ENCODE data around the gene MIF. TPM values are rescaled to one million over a fixed set of nuclear protein-coding genes. Genes with fewer than 3 reads are reported as not detected.

The MIF gene
- total and polyA plus RNA-seq, 4 experiments from 2014 or later: 208 to 1,346 (median 686) TPM

DNA sequence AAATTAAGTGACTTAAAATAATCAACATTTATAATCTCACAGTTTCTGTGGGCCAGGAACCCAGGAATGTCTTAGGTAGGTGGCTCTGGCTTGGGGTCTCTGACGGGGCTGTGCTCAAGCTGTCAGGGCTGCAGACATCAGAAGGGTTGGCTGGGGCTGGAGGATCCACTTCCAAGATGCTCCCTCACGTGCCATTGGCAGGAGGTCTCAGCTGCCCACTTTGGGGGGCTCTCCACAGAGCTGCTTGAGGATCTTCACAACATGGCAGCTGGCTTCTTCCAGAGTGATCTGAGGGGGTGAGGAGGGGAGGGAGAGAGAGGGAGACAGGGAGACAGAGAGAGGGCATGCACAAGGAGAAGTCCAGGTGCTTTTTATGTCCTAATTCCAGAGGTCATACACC is 18.4 kb upstream of the MIF start:
- no peak overlapping the region for H3K4me3 Mint-ChIP-seq
- Histone ChIP-seq H3K9me3 (ENCODE audit: control insufficient read depth in 1 of 2, low read length in 2 of 2) (no peaks in the 10 kb centered on the region), H3K27me3 (ENCODE audit: insufficient read depth, low read length) (no peaks in the 10 kb centered on the region), H3K4me1 (ENCODE audit: insufficient read depth, low read length) (no peaks in the 10 kb centered on the region), H3K4me3 (ENCODE audit: low read length in 2 of 2) (no peak overlapping the region), H3K36me3 (ENCODE audit: insufficient read depth, low read length) (peaks cover 3% of the 10 kb centered on the region), H3K27ac (ENCODE audit: low read depth, low read length) (no peak overlapping the region)
- peak overlapping the region in 1 of 7 donors; percentile 32 for H3K27ac Mint-ChIP-seq
- no peaks in the 10 kb centered on the region for H3K4me1 Mint-ChIP-seq
- H3K9me3 Mint-ChIP-seq: no peaks in the 10 kb centered on the region
- ChIA-PET CTCF (ENCODE audit: partially characterized antibody) (no interaction called here), POLR2A (ENCODE audit: partially characterized antibody) (no interaction called here)
- no peak for DNase-seq
- intact Hi-C loops (cut with micrococcal nuclease): no loop called here
- no peaks in the 10 kb centered on the region for H3K27me3 Mint-ChIP-seq
- H3K36me3 Mint-ChIP-seq: peaks cover 22 to 23% of the 10 kb centered on the region in 2 donors

DNA sequence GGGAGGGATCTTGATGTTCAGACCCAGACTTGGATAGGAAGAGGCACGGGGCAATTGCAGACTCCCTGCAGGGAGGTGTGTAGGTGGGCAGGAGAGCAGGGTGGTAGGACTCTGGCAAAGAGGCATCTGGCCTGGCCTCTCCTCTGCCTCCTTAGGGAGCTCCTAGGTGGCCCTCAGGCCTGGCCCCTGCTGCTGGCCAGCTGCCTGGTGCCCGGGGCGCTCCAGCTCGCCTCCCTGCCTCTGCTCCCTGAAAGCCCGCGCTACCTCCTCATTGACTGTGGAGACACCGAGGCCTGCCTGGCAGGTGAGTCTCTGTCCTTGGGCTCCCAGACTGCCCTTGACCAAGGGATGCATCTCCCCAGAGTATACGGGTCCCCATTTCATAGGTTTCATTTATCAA is 16.6 kb upstream of the MIF start:
- POLR2A ChIA-PET (ENCODE audit: partially characterized antibody): interaction anchor here (1.1 kb wide), 1 partner anchor 20 kb away, joined by 3 read pairs; the partner anchor contains the start of gene SLC2A11
- Histone ChIP-seq H3K4me3 (ENCODE audit: low read length in 2 of 2) (no peak overlapping the region), H3K27ac (ENCODE audit: low read depth, low read length) (no peak overlapping the region), H3K4me1 (ENCODE audit: insufficient read depth, low read length) (no peaks in the 10 kb centered on the region), H3K36me3 (ENCODE audit: insufficient read depth, low read length) (peaks cover 3% of the 10 kb centered on the region), H3K9me3 (ENCODE audit: control insufficient read depth in 1 of 2, low read length in 2 of 2) (no peaks in the 10 kb centered on the region), H3K27me3 (ENCODE audit: insufficient read depth, low read length) (no peaks in the 10 kb centered on the region)
- CTCF ChIA-PET (ENCODE audit: partially characterized antibody): no interaction called here
- Mint-ChIP-seq H3K27me3 (no peaks in the 10 kb centered on the region), H3K27ac (no peak overlapping the region), H3K4me3 (no peak overlapping the region), H3K4me1 (no peaks in the 10 kb centered on the region), H3K36me3 (peaks cover 25 to 32% of the 10 kb centered on the region in 2 donors), H3K9me3 (no peaks in the 10 kb centered on the region)
- no peak for DNase-seq
- intact Hi-C loops (cut with micrococcal nuclease): no loop called here

DNA sequence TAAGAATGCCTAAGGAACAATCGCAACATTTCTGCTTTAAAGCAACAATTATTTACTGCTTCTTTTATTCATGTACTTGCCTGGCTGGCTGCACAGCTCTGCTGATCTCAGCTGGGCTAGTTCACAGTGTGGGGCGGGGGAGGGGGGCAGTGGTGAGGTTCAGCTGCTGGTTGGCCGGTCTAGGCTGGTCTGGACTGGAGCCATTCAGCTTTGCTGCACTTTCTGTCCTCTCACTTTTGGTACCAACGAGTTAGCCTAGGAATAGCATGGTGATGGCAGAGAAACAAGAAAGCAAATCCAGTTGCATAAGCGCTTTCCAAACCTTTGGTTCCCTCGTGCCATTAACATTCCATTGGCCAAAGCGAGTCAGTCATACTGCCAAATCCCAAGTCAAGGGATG is 16.0 kb upstream of the MIF start:
- no peak overlapping the region for H3K27ac Mint-ChIP-seq
- POLR2A ChIA-PET (ENCODE audit: partially characterized antibody): interaction anchor here (1.1 kb wide), 1 partner anchor 21 kb away, joined by 3 read pairs; the partner anchor contains the start of gene SLC2A11

DNA sequence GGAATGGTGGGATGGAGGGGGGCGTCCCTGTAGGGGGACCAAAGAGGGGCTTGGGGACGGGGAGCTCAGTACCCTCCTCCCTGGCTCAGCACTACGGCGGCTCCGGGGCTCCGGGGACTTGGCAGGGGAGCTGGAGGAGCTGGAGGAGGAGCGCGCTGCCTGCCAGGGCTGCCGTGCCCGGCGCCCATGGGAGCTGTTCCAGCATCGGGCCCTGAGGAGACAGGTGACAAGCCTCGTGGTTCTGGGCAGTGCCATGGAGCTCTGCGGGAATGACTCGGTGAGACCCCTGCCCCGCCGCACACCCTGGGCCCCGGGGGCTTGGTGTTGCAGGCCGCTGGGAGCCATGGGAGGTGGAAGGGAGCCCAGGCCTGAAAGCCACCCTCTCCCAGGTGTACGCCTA is 11.8 kb upstream of the MIF start:
- Histone ChIP-seq H3K36me3 (ENCODE audit: insufficient read depth, low read length) (peaks cover 3% of the 10 kb centered on the region), H3K9me3 (ENCODE audit: control insufficient read depth in 1 of 2, low read length in 2 of 2) (no peaks in the 10 kb centered on the region), H3K27ac (ENCODE audit: low read depth, low read length) (no peak overlapping the region), H3K4me1 (ENCODE audit: insufficient read depth, low read length) (no peaks in the 10 kb centered on the region), H3K27me3 (ENCODE audit: insufficient read depth, low read length) (no peaks in the 10 kb centered on the region), H3K4me3 (ENCODE audit: low read length in 2 of 2) (no peak overlapping the region)
- no peaks in the 10 kb centered on the region for H3K9me3 Mint-ChIP-seq
- H3K4me1 Mint-ChIP-seq: no peaks in the 10 kb centered on the region
- peaks cover 14 to 17% of the 10 kb centered on the region in 2 donors for H3K36me3 Mint-ChIP-seq
- no peak overlapping the region for H3K4me3 Mint-ChIP-seq
- intact Hi-C loops (cut with micrococcal nuclease): no loop called here
- H3K27ac Mint-ChIP-seq: no peak overlapping the region
- ChIA-PET CTCF (ENCODE audit: partially characterized antibody) (interaction anchor here (1.3 kb wide), 1 partner anchor 11 kb away, joined by 3 read pairs; no protein-coding TSS in a partner anchor), POLR2A (ENCODE audit: partially characterized antibody) (interaction anchor here (1.1 kb wide), 1 partner anchor 12 kb away, joined by 3 read pairs; the partner anchor contains the start of gene MIF)
- no peak for DNase-seq
- no peaks in the 10 kb centered on the region for H3K27me3 Mint-ChIP-seq

More for the DNA sequence above, 16.0 kb upstream of the MIF start:
- H3K27ac ChIP-seq (ENCODE audit: low read depth, low read length): no peak overlapping the region
- Mint-ChIP-seq H3K4me3 (no peak overlapping the region), H3K27me3 (no peaks in the 10 kb centered on the region), H3K36me3 (peaks cover 25 to 32% of the 10 kb centered on the region in 2 donors), H3K9me3 (no peaks in the 10 kb centered on the region), H3K4me1 (no peaks in the 10 kb centered on the region)
- no peak overlapping the region for H3K4me3 ChIP-seq (ENCODE audit: low read length in 2 of 2)
- no peak for DNase-seq
- intact Hi-C loops (cut with micrococcal nuclease): no loop called here
- peaks cover 3% of the 10 kb centered on the region for H3K36me3 ChIP-seq (ENCODE audit: insufficient read depth, low read length)
- no peaks in the 10 kb centered on the region for H3K4me1 ChIP-seq (ENCODE audit: insufficient read depth, low read length)
- CTCF ChIA-PET (ENCODE audit: partially characterized antibody): no interaction called here
- H3K27me3 ChIP-seq (ENCODE audit: insufficient read depth, low read length): no peaks in the 10 kb centered on the region
- no peaks in the 10 kb centered on the region for H3K9me3 ChIP-seq (ENCODE audit: control insufficient read depth in 1 of 2, low read length in 2 of 2)

DNA sequence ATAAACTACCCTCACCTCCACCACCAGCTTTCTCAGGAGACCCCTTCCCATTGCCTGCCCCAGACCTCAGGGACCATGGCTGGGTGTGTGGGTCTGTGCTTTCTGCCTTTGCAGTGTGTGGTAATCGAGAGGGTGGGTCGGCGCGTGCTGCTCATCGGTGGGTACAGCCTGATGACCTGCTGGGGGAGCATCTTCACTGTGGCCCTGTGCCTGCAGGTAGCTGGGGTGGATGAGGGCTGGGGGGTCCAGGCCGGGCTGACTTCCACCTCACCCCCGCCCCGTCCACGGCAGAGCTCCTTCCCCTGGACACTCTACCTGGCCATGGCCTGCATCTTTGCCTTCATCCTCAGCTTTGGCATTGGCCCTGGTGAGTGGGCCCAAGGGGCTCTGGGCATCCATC is 10.5 kb upstream of the MIF start:
- Histone ChIP-seq H3K27me3 (ENCODE audit: insufficient read depth, low read length) (no peaks in the 10 kb centered on the region), H3K4me3 (ENCODE audit: low read length in 2 of 2) (no peak overlapping the region), H3K36me3 (ENCODE audit: insufficient read depth, low read length) (no peaks in the 10 kb centered on the region), H3K9me3 (ENCODE audit: control insufficient read depth in 1 of 2, low read length in 2 of 2) (no peaks in the 10 kb centered on the region), H3K4me1 (ENCODE audit: insufficient read depth, low read length) (no peaks in the 10 kb centered on the region), H3K27ac (ENCODE audit: low read depth, low read length) (no peak overlapping the region)
- DNase-seq: no peak
- ChIA-PET CTCF (ENCODE audit: partially characterized antibody) (interaction anchor here (1.2 kb wide), 1 partner anchor 11 kb away, joined by 3 read pairs; the partner anchor contains the start of gene MIF), POLR2A (ENCODE audit: partially characterized antibody) (interaction anchor here (1.5 kb wide), 1 partner anchor 11 kb away, joined by 4 read pairs; the partner anchor contains the start of gene MIF)
- H3K36me3 Mint-ChIP-seq: peaks cover 6 to 10% of the 10 kb centered on the region in 2 donors
- H3K27ac Mint-ChIP-seq: no peak overlapping the region
- intact Hi-C loops (cut with micrococcal nuclease): no loop called here
- no peaks in the 10 kb centered on the region for H3K4me1 Mint-ChIP-seq
- H3K9me3 Mint-ChIP-seq: no peaks in the 10 kb centered on the region
- no peak overlapping the region for H3K4me3 Mint-ChIP-seq
- no peaks in the 10 kb centered on the region for H3K27me3 Mint-ChIP-seq

DNA sequence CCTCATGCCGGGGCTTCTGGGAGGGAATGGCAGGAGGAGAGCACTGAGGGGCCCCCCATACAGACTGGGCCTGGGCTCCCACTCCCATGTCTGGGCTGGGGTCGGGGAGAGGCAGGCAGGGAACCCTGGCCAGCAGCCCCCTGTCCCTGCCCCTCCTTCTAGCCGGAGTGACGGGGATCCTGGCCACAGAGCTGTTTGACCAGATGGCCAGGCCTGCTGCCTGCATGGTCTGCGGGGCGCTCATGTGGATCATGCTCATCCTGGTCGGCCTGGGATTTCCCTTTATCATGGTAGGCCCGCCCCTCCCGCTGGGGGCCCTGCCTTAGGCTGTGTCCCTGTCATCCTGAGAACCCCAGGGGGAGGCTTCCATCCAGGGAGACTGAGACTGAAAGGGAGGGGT is 10.0 kb upstream of the MIF start:
- no peak overlapping the region for H3K4me3 Mint-ChIP-seq
- intact Hi-C loops (cut with micrococcal nuclease): no loop called here
- H3K27me3 Mint-ChIP-seq: no peaks in the 10 kb centered on the region
- no peaks in the 10 kb centered on the region for H3K9me3 ChIP-seq (ENCODE audit: control insufficient read depth in 1 of 2, low read length in 2 of 2)
- H3K4me3 ChIP-seq (ENCODE audit: low read length in 2 of 2): no peak overlapping the region
- no peaks in the 10 kb centered on the region for H3K9me3 Mint-ChIP-seq
- DNase-seq: no peak
- no peak overlapping the region for H3K27ac ChIP-seq (ENCODE audit: low read depth, low read length)
- no peaks in the 10 kb centered on the region for H3K4me1 Mint-ChIP-seq
- H3K27me3 ChIP-seq (ENCODE audit: insufficient read depth, low read length): no peaks in the 10 kb centered on the region
- H3K4me1 ChIP-seq (ENCODE audit: insufficient read depth, low read length): no peaks in the 10 kb centered on the region
- ChIA-PET POLR2A (ENCODE audit: partially characterized antibody) (interaction anchor here (1.5 kb wide), 1 partner anchor 10 kb away, joined by 4 read pairs; the partner anchor contains the start of gene MIF), CTCF (ENCODE audit: partially characterized antibody) (no interaction called here)
- H3K36me3 Mint-ChIP-seq: peaks cover 4 to 8% of the 10 kb centered on the region in 2 donors
- H3K27ac Mint-ChIP-seq: no peak overlapping the region
- H3K36me3 ChIP-seq (ENCODE audit: insufficient read depth, low read length): no peaks in the 10 kb centered on the region

DNA sequence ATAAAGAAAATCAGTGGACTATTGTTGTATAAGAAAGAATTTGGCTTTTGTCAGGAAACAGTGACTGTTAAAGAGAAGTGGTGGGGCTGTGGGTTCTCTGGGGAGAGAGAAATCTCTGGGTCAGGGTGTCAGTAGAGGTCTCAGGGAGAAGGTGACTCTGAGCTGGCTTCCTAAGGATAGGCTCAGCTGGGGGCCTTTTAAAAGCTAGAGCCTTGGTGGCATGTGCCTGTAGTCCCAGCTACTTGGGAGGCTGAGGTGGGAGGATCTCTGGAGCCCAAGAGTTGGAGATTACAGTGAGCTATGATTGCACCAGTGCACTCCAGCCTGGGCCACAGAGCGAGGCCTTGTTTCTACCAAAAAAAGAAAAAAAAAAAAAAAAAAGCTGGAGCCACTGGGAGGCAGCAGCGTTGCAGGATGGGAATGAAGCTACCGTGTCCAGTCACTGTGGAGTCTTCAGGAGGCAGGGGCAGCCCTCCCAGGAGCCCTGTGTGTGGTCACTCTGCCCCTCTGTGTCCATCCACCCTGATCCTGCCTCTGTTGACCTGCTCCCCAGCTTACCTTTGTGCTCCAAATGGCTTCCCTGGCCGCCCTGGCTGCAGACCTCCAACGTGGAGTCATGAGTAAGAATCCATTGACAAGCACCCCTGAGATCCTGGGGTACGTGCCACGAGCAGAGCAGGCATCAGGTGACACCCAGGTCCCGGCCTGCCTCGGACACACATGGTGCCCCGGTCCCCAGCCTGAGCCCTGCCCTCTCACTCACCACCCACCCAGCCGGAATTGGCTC is 5.4 kb upstream of the MIF start:
- Histone ChIP-seq H3K27ac (ENCODE audit: low read depth, low read length) (no peak overlapping the region), H3K27me3 (ENCODE audit: insufficient read depth, low read length) (no peaks in the 10 kb centered on the region), H3K4me3 (ENCODE audit: low read length in 2 of 2) (no peak overlapping the region), H3K4me1 (ENCODE audit: insufficient read depth, low read length) (peaks cover 10% of the 10 kb centered on the region), H3K36me3 (ENCODE audit: insufficient read depth, low read length) (no peaks in the 10 kb centered on the region), H3K9me3 (ENCODE audit: control insufficient read depth in 1 of 2, low read length in 2 of 2) (no peaks in the 10 kb centered on the region)
- POLR2A ChIA-PET (ENCODE audit: partially characterized antibody): interaction anchor here (1.8 kb wide), 1 partner anchor 25 kb away, joined by 6 read pairs; no protein-coding TSS in a partner anchor
- intact Hi-C loops (cut with micrococcal nuclease): no loop called here
- CTCF ChIA-PET (ENCODE audit: partially characterized antibody): interaction anchor here (0.7 kb wide), 1 partner anchor 9 kb away, joined by 3 read pairs; no protein-coding TSS in a partner anchor
- H3K27ac Mint-ChIP-seq: no peak overlapping the region
- no peaks in the 10 kb centered on the region for H3K27me3 Mint-ChIP-seq
- H3K4me3 Mint-ChIP-seq: no peak overlapping the region
- no peaks in the 10 kb centered on the region for H3K9me3 Mint-ChIP-seq
- H3K36me3 Mint-ChIP-seq: no peaks in the 10 kb centered on the region
- DNase-seq: no peak
- H3K4me1 Mint-ChIP-seq: peaks cover 6 to 12% (median 9%) of the 10 kb centered on the region in 4 donors

Data from CD4-positive, alpha-beta memory T cell (primary cell).